H9 (cell line): ENCODE data around the gene CYTH4. TPM values are rescaled to one million over a fixed set of nuclear protein-coding genes. Genes with fewer than 3 reads are reported as not detected.
A peak's percentile ranks its signal among the peaks of the same experiment; 100 is the strongest.
"Not testable (repeated sequence)": the region's sequence is repeated elsewhere in the genome, so short reads cannot be mapped to it uniquely, and the experiment has no call there.

Experiments
- DNase-seq: peaks from one replicate; pipeline ENCODE4 v3.0.0-alpha.2; 2017
- H2AFZ ChIP-seq: one replicate; pipeline ENCODE4 v1.6.1; 2013; ENCODE audit warnings: mild to moderate bottlenecking, low read length, control low read depth, moderate library complexity
- H2AK5ac ChIP-seq: 2 replicates; pipeline ENCODE4 v1.6.1; 2013; ENCODE audit warnings: low read length, control low read depth, mixed read lengths; ENCODE audit not compliant: insufficient read length
- H2BK120ac ChIP-seq: one replicate; pipeline ENCODE4 v1.6.1; 2013; ENCODE audit warnings: low read depth, mild to moderate bottlenecking, low read length, control low read depth, inconsistent platforms; ENCODE audit not compliant: poor library complexity, severe bottlenecking
- H2BK12ac ChIP-seq: 2 replicates; pipeline ENCODE4 v1.6.1; 2013; ENCODE audit warnings: low read length, control low read depth, mixed read lengths, low read depth; ENCODE audit not compliant: insufficient read length
- H2BK15ac ChIP-seq: 2 replicates; pipeline ENCODE4 v1.6.1; 2013; ENCODE audit warnings: low read depth, low read length, control low read depth
- H2BK20ac ChIP-seq: one replicate; pipeline ENCODE4 v1.6.1; 2013; ENCODE audit warnings: low read depth, mild to moderate bottlenecking, low read length, control low read depth, inconsistent platforms; ENCODE audit not compliant: poor library complexity, severe bottlenecking
- H2BK5ac ChIP-seq: 2 replicates; pipeline ENCODE4 v1.6.1; 2013; ENCODE audit warnings: low read length, control low read depth, mixed read lengths; ENCODE audit not compliant: insufficient read length
- H3K14ac ChIP-seq: 2 replicates; pipeline ENCODE4 v1.6.1; 2013; ENCODE audit warnings: low read length, control low read depth; ENCODE audit not compliant: insufficient read depth
- H3K18ac ChIP-seq: 2 replicates; pipeline ENCODE4 v1.6.1; 2013; ENCODE audit warnings: low read depth, mild to moderate bottlenecking, mixed read lengths, low read length, control low read depth; ENCODE audit not compliant: insufficient read length
- H3K23ac ChIP-seq: 2 replicates; pipeline ENCODE4 v1.6.1; 2013; ENCODE audit warnings: low read length, control low read depth, mixed read lengths, low read depth; ENCODE audit not compliant: insufficient read length
- H3K23me2 ChIP-seq: 2 replicates; pipeline ENCODE4 v1.6.1; 2013; ENCODE audit warnings: low read depth, mild to moderate bottlenecking, mixed read lengths, low read length, control low read depth; ENCODE audit not compliant: insufficient read length, poor library complexity, severe bottlenecking
- H3K27ac ChIP-seq: 2 replicates; pipeline ENCODE4 v1.5.1; 2013; ENCODE audit warnings: low read length, control low read depth, mixed read lengths, low read depth; ENCODE audit not compliant: insufficient read length
- H3K27me3 ChIP-seq: 2 replicates; pipeline ENCODE4 v1.6.1; 2013; ENCODE audit warnings: low read length, control low read depth, inconsistent platforms; ENCODE audit not compliant: insufficient read depth
- H3K4ac ChIP-seq: 2 replicates; pipeline ENCODE4 v1.6.1; 2013; ENCODE audit warnings: low read depth, mild to moderate bottlenecking, control low read depth, inconsistent platforms, low read length, moderate library complexity
- H3K4me1 ChIP-seq: 2 replicates; pipeline ENCODE4 v1.6.1; 2013; ENCODE audit warnings: low read length, control low read depth, inconsistent platforms; ENCODE audit not compliant: insufficient read depth
- H3K4me2 ChIP-seq: 2 replicates; pipeline ENCODE4 v1.6.1; 2013; ENCODE audit warnings: low read length, control low read depth, mixed read lengths; ENCODE audit not compliant: insufficient read length, insufficient read depth
- H3K56ac ChIP-seq: 2 replicates; pipeline ENCODE4 v1.6.1; 2013; ENCODE audit warnings: low read depth, mild to moderate bottlenecking, mixed read lengths, low read length, control low read depth; ENCODE audit not compliant: insufficient read length
- H3K79me1 ChIP-seq: 2 replicates; pipeline ENCODE4 v1.6.1; 2013; ENCODE audit warnings: low read depth, mild to moderate bottlenecking, moderate library complexity, low read length, control low read depth, inconsistent platforms; ENCODE audit not compliant: insufficient read depth, poor library complexity, severe bottlenecking
- H3K79me2 ChIP-seq: 2 replicates; pipeline ENCODE4 v1.6.1; 2013; ENCODE audit warnings: low read length, control low read depth, inconsistent platforms; ENCODE audit not compliant: insufficient read depth
- H3K9ac ChIP-seq: 2 replicates; pipeline ENCODE4 v1.6.1; 2013; ENCODE audit warnings: low read length, control low read depth, mixed read lengths; ENCODE audit not compliant: insufficient read length; ENCODE audit errors: extremely low read depth
- H3K9me3 ChIP-seq: one replicate; pipeline ENCODE4 v1.6.1; 2013; ENCODE audit warnings: low read depth, low read length, inconsistent platforms; ENCODE audit not compliant: control insufficient read depth
- H3T11ph ChIP-seq: one replicate; pipeline ENCODE4 v1.6.1; 2013; ENCODE audit warnings: mild to moderate bottlenecking, low read length, control low read depth, inconsistent platforms
- H4K20me1 ChIP-seq: one replicate; pipeline ENCODE4 v1.6.1; 2013; ENCODE audit not compliant: control insufficient read depth, insufficient read length, insufficient read depth
- H4K5ac ChIP-seq: 2 replicates; pipeline ENCODE4 v1.6.1; 2013; ENCODE audit warnings: low read depth, mild to moderate bottlenecking, mixed read lengths, low read length, control low read depth; ENCODE audit not compliant: insufficient read length
- H4K8ac ChIP-seq: replicated peaks from 2 replicates; pipeline ENCODE4 v1.6.1; 2013; ENCODE audit warnings: low read length, control low read depth, mixed read lengths, low read depth; ENCODE audit not compliant: insufficient read length
- H4K91ac ChIP-seq: 2 replicates; pipeline ENCODE4 v1.6.1; 2013; ENCODE audit warnings: low read depth, mild to moderate bottlenecking, moderate library complexity, mixed read lengths, low read length, control low read depth; ENCODE audit not compliant: insufficient read length
- H3K27ac Mint-ChIP-seq, 3 experiments: 2 replicates in 2 of 3; 3 replicates in 1 of 3; pipeline ENCODE4 v1.8.0; 2020 to 2021; ENCODE audit warnings: mixed read lengths in 3 of 3, mild to moderate bottlenecking in 1 of 3, moderate library complexity in 1 of 3
- H3K27me3 Mint-ChIP-seq: 2 replicates; pipeline ENCODE4 v1.8.0; 2021; ENCODE audit warnings: low read depth, mild to moderate bottlenecking, moderate library complexity, mixed read lengths
- H3K36me3 Mint-ChIP-seq, 3 experiments: 2 replicates in 2 of 3; 3 replicates in 1 of 3; pipeline ENCODE4 v1.8.0; 2020 to 2021; ENCODE audit warnings: low read depth in 3 of 3, mixed read lengths in 3 of 3; ENCODE audit not compliant: insufficient read depth in 1 of 3
- H3K4me1 Mint-ChIP-seq, 2 experiments: 2 replicates each; pipeline ENCODE4 v1.8.0; 2020; ENCODE audit warnings: mixed read lengths in 2 of 2
- H3K4me3 Mint-ChIP-seq, 2 experiments: 2 replicates in 1 of 2; 3 replicates in 1 of 2; pipeline ENCODE4 v1.8.0; 2020 to 2021; ENCODE audit warnings: mild to moderate bottlenecking in 2 of 2, mixed read lengths in 2 of 2, moderate library complexity in 1 of 2
- H3K9me3 Mint-ChIP-seq, 2 experiments: 2 replicates in 1 of 2; 3 replicates in 1 of 2; pipeline ENCODE4 v1.8.0; 2020; ENCODE audit warnings: mild to moderate bottlenecking in 2 of 2, mixed read lengths in 2 of 2, moderate library complexity in 1 of 2
- WGBS: extraction: QIAGEN DNeasy Blood & Tissue Kit; methylation state at CpG from one replicate; pipeline ENCODE4 v1.1.7; 2013; ENCODE audit warnings: missing lambda C conversion rate, low lambda C conversion rate, mixed read lengths; ENCODE audit not compliant: insufficient read length; ENCODE audit errors: extremely low coverage; 5-methylcytosine and 5-hydroxymethylcytosine counted together
- total RNA-seq: library from RNA; stranded (reverse); gene quantifications from 2 replicates; pipeline ENCODE4 v1.2.1, GENCODE V29; 2021
- TF ChIP-seq, protein P1 (sequence below): fragments of 200-600 bp; sonication (generic); conservative IDR thresholded peaks from 3 replicates; pipeline ENCODE4 v1.8.0; 2021; ENCODE audit warnings: antibody characterized with exemption, mild to moderate bottlenecking

CYTH4 gene
- total RNA-seq, 1 experiment from 2014 or later, result not detected

DNA sequence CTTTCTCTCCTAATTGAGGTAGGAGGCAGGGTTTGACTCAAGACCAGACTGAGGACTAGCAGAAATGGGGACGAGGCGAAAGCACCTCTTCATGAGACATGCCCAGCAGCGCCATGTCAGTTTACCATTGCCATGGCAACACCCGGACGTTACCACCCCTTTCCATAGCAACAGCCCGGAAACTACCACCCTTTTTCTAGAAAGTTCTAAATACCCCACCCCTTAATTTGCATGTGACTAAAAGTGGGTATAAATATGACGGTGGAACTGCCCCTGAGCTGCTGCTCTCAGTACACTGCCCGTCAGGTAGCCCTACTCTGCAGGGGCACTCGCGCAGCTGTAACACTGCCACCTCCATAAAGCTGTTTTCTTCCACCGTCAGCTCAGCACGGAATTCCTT is 32.3 kb upstream of the CYTH4 start:
- DNase-seq, result peak; percentile 40
- Mint-ChIP-seq H3K4me1 (peaks cover 7 to 23% of the 10 kb centered on the region in 2 experiments), H3K27ac (peak overlapping the region in 1 of 3 experiments; percentile 38; a peak in 3 of 7 replicates), H3K9me3 (no peaks in the 10 kb centered on the region; a peak in 1 of 5 replicates), H3K27me3 (peaks cover 5% of the 10 kb centered on the region), H3K36me3 (no peaks in the 10 kb centered on the region), H3K4me3 (no peak overlapping the region)
- H3K79me2 ChIP-seq, result no peaks in the 10 kb centered on the region
- H4K91ac ChIP-seq, result no peak overlapping the region
- no peak overlapping the region for H2BK5ac ChIP-seq
- H2AFZ ChIP-seq, result no peak overlapping the region
- H3K14ac ChIP-seq, result no peak overlapping the region
- H3K4me2 ChIP-seq, result no peak overlapping the region
- no peak overlapping the region for H3K9ac ChIP-seq
- no peaks in the 10 kb centered on the region for H3K4me1 ChIP-seq
- H3K27me3 ChIP-seq, result no peaks in the 10 kb centered on the region
- H4K5ac ChIP-seq, result no peak overlapping the region
- H2AK5ac ChIP-seq, result no peak overlapping the region
- no peak overlapping the region for H3K4ac ChIP-seq
- H3K23ac ChIP-seq, result no peak overlapping the region
- no peaks in the 10 kb centered on the region for H3K9me3 ChIP-seq
- no CpG with 5 or more reads among the region's 12 CpGs for WGBS
- no peak overlapping the region for H3K27ac ChIP-seq
- H3K23me2 ChIP-seq, result no peaks in the 10 kb centered on the region
- H3K79me1 ChIP-seq, result no peaks in the 10 kb centered on the region
- no peak overlapping the region for H4K8ac ChIP-seq
- no peak overlapping the region for H2BK12ac ChIP-seq
- no peak overlapping the region for H2BK120ac ChIP-seq
- H4K20me1 ChIP-seq, result no peaks in the 10 kb centered on the region
- H2BK20ac ChIP-seq, result peak overlapping the region; percentile 99
- TF ChIP-seq, protein P1, sequence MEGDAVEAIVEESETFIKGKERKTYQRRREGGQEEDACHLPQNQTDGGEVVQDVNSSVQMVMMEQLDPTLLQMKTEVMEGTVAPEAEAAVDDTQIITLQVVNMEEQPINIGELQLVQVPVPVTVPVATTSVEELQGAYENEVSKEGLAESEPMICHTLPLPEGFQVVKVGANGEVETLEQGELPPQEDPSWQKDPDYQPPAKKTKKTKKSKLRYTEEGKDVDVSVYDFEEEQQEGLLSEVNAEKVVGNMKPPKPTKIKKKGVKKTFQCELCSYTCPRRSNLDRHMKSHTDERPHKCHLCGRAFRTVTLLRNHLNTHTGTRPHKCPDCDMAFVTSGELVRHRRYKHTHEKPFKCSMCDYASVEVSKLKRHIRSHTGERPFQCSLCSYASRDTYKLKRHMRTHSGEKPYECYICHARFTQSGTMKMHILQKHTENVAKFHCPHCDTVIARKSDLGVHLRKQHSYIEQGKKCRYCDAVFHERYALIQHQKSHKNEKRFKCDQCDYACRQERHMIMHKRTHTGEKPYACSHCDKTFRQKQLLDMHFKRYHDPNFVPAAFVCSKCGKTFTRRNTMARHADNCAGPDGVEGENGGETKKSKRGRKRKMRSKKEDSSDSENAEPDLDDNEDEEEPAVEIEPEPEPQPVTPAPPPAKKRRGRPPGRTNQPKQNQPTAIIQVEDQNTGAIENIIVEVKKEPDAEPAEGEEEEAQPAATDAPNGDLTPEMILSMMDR, result no peak
- H3K18ac ChIP-seq, result peak overlapping the region; percentile 79
- no peak overlapping the region for H2BK15ac ChIP-seq
- no peak overlapping the region for H3K56ac ChIP-seq
- no peak overlapping the region for H3T11ph ChIP-seq

- no CpG with 5 or more reads among the region's 8 CpGs for WGBS
- not testable (repeated sequence) for H3K4me1 ChIP-seq, H3K18ac ChIP-seq, H3K4me3 Mint-ChIP-seq, H3K14ac ChIP-seq, H3K9me3 Mint-ChIP-seq, H2BK20ac ChIP-seq, H3K56ac ChIP-seq, H3K23ac ChIP-seq, H4K91ac ChIP-seq, H4K20me1 ChIP-seq, H3K79me2 ChIP-seq, H3K79me1 ChIP-seq, H3K27ac Mint-ChIP-seq, H3K36me3 Mint-ChIP-seq, H3K9ac ChIP-seq, H3K4ac ChIP-seq, H4K5ac ChIP-seq, H3K4me2 ChIP-seq, H3K27ac ChIP-seq, H3K23me2 ChIP-seq, H2BK15ac ChIP-seq, H4K8ac ChIP-seq, DNase-seq, H3T11ph ChIP-seq, H2AK5ac ChIP-seq, H3K9me3 ChIP-seq, H2BK5ac ChIP-seq, H3K27me3 ChIP-seq, H2BK120ac ChIP-seq, H2BK12ac ChIP-seq, H2AFZ ChIP-seq
- peaks cover 12% of the 10 kb centered on the region for H3K27me3 Mint-ChIP-seq
- H3K4me1 Mint-ChIP-seq, result peaks cover 7 to 27% of the 10 kb centered on the region in 2 experiments
These were observed 30.5 kb upstream of the CYTH4 start for GRCh38 chr22:37251836-37252235.
